Effector CD8-positive, alpha-beta T cell (primary cell): Measurements from ENCODE around the gene AMPH.

Experiments
- DNase-seq: peaks from one replicate; lab custom pipeline; 2025; lab: John Stamatoyannopoulos, UW
- total RNA-seq, 4 experiments: gene quantifications; one replicate each; lab custom pipeline; 2026; lab: John Stamatoyannopoulos, UW

The AMPH gene
- total RNA-seq: 0 to 0.10 (median 0.04) reads per million in 4 experiments

- no peak for DNase-seq
Measured at GRCh38 chr7:38630720-38631673, at the start of gene AMPH. Gene AMPH (minus strand): TSS chr7:38631373. CDS start chr7:38631351, 22 bp downstream.

GRCh38 chr7:38679419-38679818 lies 48.2 kb upstream of the AMPH start:
- DNase-seq: no peak

- no peak for DNase-seq
Measured at GRCh38 chr7:38678698-38679054, 47.5 kb upstream of the AMPH start.

- no peak for DNase-seq
Measured at GRCh38 chr7:38677981-38678697, 47.0 kb upstream of the AMPH start.

- no peak for DNase-seq
Measured at GRCh38 chr7:38675494-38676106, 44.4 kb upstream of the AMPH start.

GRCh38 chr7:38674513-38674912 lies 43.3 kb upstream of the AMPH start:
- DNase-seq: no peak

- no peak for DNase-seq
Measured at GRCh38 chr7:38673795-38674194, 42.6 kb upstream of the AMPH start.

- DNase-seq: no peak
Measured at GRCh38 chr7:38671911-38672905, 41.0 kb upstream of the AMPH start.

- no peak for DNase-seq
Measured at GRCh38 chr7:38669965-38670520, 38.9 kb upstream of the AMPH start.

- DNase-seq: no peak
Measured at GRCh38 chr7:38664972-38665371, 33.8 kb upstream of the AMPH start.

- DNase-seq: no peak
Measured at GRCh38 chr7:38660427-38661099, 29.4 kb upstream of the AMPH start.

GRCh38 chr7:38659931-38660330 lies 28.8 kb upstream of the AMPH start:
- DNase-seq: no peak

GRCh38 chr7:38658921-38659320 lies 27.7 kb upstream of the AMPH start:
- DNase-seq: no peak

GRCh38 chr7:38656968-38657367 lies 25.8 kb upstream of the AMPH start:
- DNase-seq: no peak

GRCh38 chr7:38655833-38656774 lies 24.9 kb upstream of the AMPH start:
- DNase-seq: no peak

- no peak for DNase-seq
Measured at GRCh38 chr7:38637957-38638356, 6.8 kb upstream of the AMPH start.

GRCh38 chr7:38632411-38632810 lies 1.2 kb upstream of the AMPH start:
- no peak for DNase-seq

- no peak for DNase-seq
Measured at GRCh38 chr7:38629651-38630510, 1.3 kb downstream of the AMPH start.
